Upper lobe of left lung (tissue), 6 donors: ENCODE measurements around the gene SCFD2. TPM values are rescaled to one million over a fixed set of nuclear protein-coding genes. Genes with fewer than 3 reads are reported as not detected.

Experiments
- ATAC-seq, 2 donors: fragments of 200-7000 bp; cut with Tn5 transposase; one replicate each; pipeline ENCODE4 v1.9.1; 2022; ENCODE audit warnings: mild to moderate bottlenecking in 2 of 2, moderate library complexity in 2 of 2; ENCODE audit not compliant: low FRiP score in 2 of 2
- DNase-seq, 2 donors: peaks; one replicate each; pipeline ENCODE4 v3.0.0-alpha.2; 2019 to 2020
- H3K27ac ChIP-seq, 4 donors: fragments of 200-600 bp; sonication (generic); one replicate each; pipeline ENCODE4 v1.5.1; 2016 to 2019
- H3K27me3 ChIP-seq, 4 donors: fragments of 200-600 bp; sonication (generic); one replicate each; pipeline ENCODE4 v1.5.1; 2017 to 2019
- H3K36me3 ChIP-seq, 4 donors: fragments of 200-600 bp; sonication (generic); one replicate each; pipeline ENCODE4 v1.5.1; 2016 to 2019
- H3K4me1 ChIP-seq, 4 donors: fragments of 200-600 bp; sonication (generic); one replicate each; pipeline ENCODE4 v1.5.1; 2018 to 2019
- H3K4me3 ChIP-seq, 4 donors: fragments of 200-600 bp; sonication (generic); one replicate each; pipeline ENCODE4 v1.5.1; 2017 to 2019; ENCODE audit warnings: mild to moderate bottlenecking in 2 of 4, moderate library complexity in 1 of 4
- H3K9me3 ChIP-seq, 4 donors: fragments of 200-600 bp; sonication (generic); one replicate each; pipeline ENCODE4 v1.5.1; 2018 to 2019
- CTCF ChIP-seq, 6 experiments: fragments of 450-650 bp in 4 of 6; fragments of 200-600 bp in 2 of 6; sonication (generic) in 2 of 6; IDR thresholded peaks; one replicate each; pipeline ENCODE4 v1.5.1; 2016 to 2019; ENCODE audit warnings: antibody characterized with exemption in 6 of 6
- EP300 ChIP-seq, 4 donors: sonication (generic); formaldehyde crosslinking; IDR thresholded peaks; one replicate each; pipeline ENCODE4 v1.5.1; 2017; ENCODE audit warnings: antibody characterized with exemption in 4 of 4, control low read depth in 2 of 4
- POLR2A ChIP-seq, 4 donors: fragments of 450-650 bp; IDR thresholded peaks; one replicate each; pipeline ENCODE4 v1.5.1; 2016 to 2017; ENCODE audit warnings: antibody characterized with exemption in 4 of 4, mild to moderate bottlenecking in 2 of 4
- POLR2AphosphoS5 ChIP-seq, 2 donors: sonication (generic); formaldehyde crosslinking; IDR thresholded peaks; one replicate each; pipeline ENCODE4 v1.5.1; 2017; ENCODE audit warnings: antibody characterized with exemption in 2 of 2
- WGBS, 2 donors: methylation state at CpG; one replicate each; pipeline ENCODE4 v1.1.5; 2017 to 2018; 5-methylcytosine and 5-hydroxymethylcytosine counted together
- total RNA-seq, 6 donors: library from RNA; depleted of rRNA in 4 of 6; stranded (reverse); fragments of >200 nt in 4 of 6; gene quantifications; one replicate each; pipeline versions ENCODE4 v1.1.0 to v1.2.1, GENCODE V29; 2016 to 2021
- donor health status: DM: no; HTN: no; CAD: no; lungs with moderate emphysema.
- donor health status: DM: no; HTN: yes; CAD: no; lungs with severe emphysema.

The SCFD2 gene
- total RNA-seq, 6 donors from 2014 or later: 15.2 to 33.5 (median 20.0) TPM

GRCh38 chr4:53094040-53094439 is 271.8 kb downstream of the SCFD2 start:
- DNase-seq: no peak
- 91 to 92% methylated on average over 1 of the region's 1 CpG for WGBS, 2 donors
- H3K4me3 ChIP-seq: no peak overlapping the region
- H3K4me1 ChIP-seq: no peaks in the 10 kb centered on the region
- ATAC-seq: no peak
- TF ChIP-seq POLR2AphosphoS5 (IDR thresholded peaks at IDR 0.05) (no peak), EP300 (IDR thresholded peaks at IDR 0.05) (no peak), CTCF (IDR thresholded peaks at IDR 0.05) (no peak), POLR2A (IDR thresholded peaks at IDR 0.05) (no peak)
- H3K9me3 ChIP-seq: no peaks in the 10 kb centered on the region
- H3K27me3 ChIP-seq: no peaks in the 10 kb centered on the region
- no peaks in the 10 kb centered on the region for H3K36me3 ChIP-seq
- no peak overlapping the region for H3K27ac ChIP-seq

GRCh38 chr4:53089936-53090729 is 275.7 kb downstream of the SCFD2 start:
- Histone ChIP-seq H3K36me3 (no peaks in the 10 kb centered on the region), H3K27me3 (no peaks in the 10 kb centered on the region), H3K4me3 (no peak overlapping the region), H3K4me1 (no peaks in the 10 kb centered on the region), H3K9me3 (no peaks in the 10 kb centered on the region), H3K27ac (no peak overlapping the region)
- peak in 1 of 2 donors; percentile 42 for ATAC-seq
- TF ChIP-seq POLR2AphosphoS5 (IDR thresholded peaks at IDR 0.05): no peak
- TF ChIP-seq CTCF (IDR thresholded peaks at IDR 0.05): no peak
- TF ChIP-seq EP300 (IDR thresholded peaks at IDR 0.05): no peak
- TF ChIP-seq POLR2A (IDR thresholded peaks at IDR 0.05): no peak
- DNase-seq: no peak

- H3K36me3 ChIP-seq: no peaks in the 10 kb centered on the region
- no peaks in the 10 kb centered on the region for H3K4me1 ChIP-seq
- peak in 1 of 2 donors; percentile 48 for ATAC-seq
- H3K9me3 ChIP-seq: peaks cover 4 to 11% (median 7%) of the 10 kb centered on the region in 4 donors
- no peaks in the 10 kb centered on the region for H3K27me3 ChIP-seq
- no peak for DNase-seq
- no peak overlapping the region for H3K4me3 ChIP-seq
- TF ChIP-seq CTCF (IDR thresholded peaks at IDR 0.05): no peak
- TF ChIP-seq POLR2AphosphoS5 (IDR thresholded peaks at IDR 0.05): no peak
- TF ChIP-seq POLR2A (IDR thresholded peaks at IDR 0.05): no peak
- WGBS, 2 donors: 27% methylated on average over 1 of the region's 1 CpG; no CpG with 5 or more reads in 1 of the 2 donors
- H3K27ac ChIP-seq: no peak overlapping the region
These were observed 277.7 kb downstream of the SCFD2 start for GRCh38 chr4:53088152-53088551.

- H3K27me3 ChIP-seq: no peaks in the 10 kb centered on the region
- DNase-seq: no peak
- H3K9me3 ChIP-seq: no peaks in the 10 kb centered on the region
- no peak overlapping the region for H3K27ac ChIP-seq
- no peak for TF ChIP-seq CTCF (IDR thresholded peaks at IDR 0.05)
- TF ChIP-seq POLR2AphosphoS5 (IDR thresholded peaks at IDR 0.05): peak in 1 of 2 donors; percentile 17
- H3K36me3 ChIP-seq: no peaks in the 10 kb centered on the region
- ATAC-seq: no peak
- 81 to 85% methylated on average over 8 of the region's 8 CpGs for WGBS, 2 donors
- no peak overlapping the region for H3K4me3 ChIP-seq
- H3K4me1 ChIP-seq: no peaks in the 10 kb centered on the region
These were observed 289.4 kb downstream of the SCFD2 start for GRCh38 chr4:53076374-53076958.
